Fibroblast of lung (primary cell): Measurements from ENCODE around the gene PLB1.

Source experiments
- EZH2 ChIP-seq: IDR thresholded peaks from 2 replicates; pipeline ENCODE4 v1.5.1; 2012; ENCODE audit warnings: low read length, control low read depth, mild to moderate bottlenecking; ENCODE audit errors: missing control alignments
- TF ChIP-seq, protein P1 (sequence below), 2 donors: IDR thresholded peaks in 1 of 2; conservative IDR thresholded peaks in 1 of 2; 1 replicate in 1 of 2; 2 replicates in 1 of 2; pipeline ENCODE4 v1.5.1; 2011 to 2012; ENCODE audit warnings: low read length in 2 of 2, control low read depth in 1 of 2, inconsistent platforms in 1 of 2, low read depth in 1 of 2, mild to moderate bottlenecking in 1 of 2

DNA sequence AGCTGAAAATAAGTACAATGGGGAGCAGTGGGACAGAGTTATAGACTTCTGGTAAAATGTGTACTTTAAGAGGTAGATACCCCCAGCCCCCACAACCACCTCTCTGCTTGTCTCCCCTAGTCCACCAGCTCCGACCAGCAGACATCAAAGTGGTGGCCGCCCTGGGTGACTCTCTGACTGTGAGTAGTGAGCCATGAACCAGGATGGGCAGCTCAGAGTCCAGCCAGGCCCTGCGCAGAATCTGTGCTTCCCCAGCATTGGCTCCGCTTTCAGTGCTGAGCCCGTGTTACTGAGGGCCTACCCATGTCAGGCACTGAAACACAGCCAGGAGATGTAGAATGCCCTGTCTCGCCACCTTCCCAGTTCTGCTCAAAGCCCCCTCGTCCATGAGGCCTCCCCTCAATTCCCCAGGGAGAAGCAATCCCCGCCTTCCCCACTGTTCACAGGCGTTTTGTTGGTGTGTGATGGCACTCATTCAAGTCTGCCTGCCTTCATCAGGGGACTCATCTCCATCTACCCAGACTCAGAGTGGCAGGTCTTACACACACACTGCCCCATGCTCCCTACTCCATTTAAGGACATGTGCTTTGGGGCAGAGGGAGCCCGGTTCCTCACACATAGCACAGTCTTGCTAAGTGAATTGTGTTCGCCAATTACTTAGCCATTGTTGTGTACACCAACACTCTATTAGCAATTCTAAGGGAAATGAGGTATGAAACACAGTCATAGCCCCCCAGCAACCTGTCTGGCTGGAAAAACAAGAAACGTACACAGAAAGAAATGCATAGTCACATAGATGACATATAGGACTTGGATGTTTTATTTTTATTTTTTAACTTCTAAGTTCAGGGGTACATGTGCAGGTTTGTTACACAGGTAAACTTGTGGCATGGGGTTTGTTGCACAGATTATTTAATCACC, 122.6 kb downstream of the PLB1 start:
- TF ChIP-seq, protein P1, sequence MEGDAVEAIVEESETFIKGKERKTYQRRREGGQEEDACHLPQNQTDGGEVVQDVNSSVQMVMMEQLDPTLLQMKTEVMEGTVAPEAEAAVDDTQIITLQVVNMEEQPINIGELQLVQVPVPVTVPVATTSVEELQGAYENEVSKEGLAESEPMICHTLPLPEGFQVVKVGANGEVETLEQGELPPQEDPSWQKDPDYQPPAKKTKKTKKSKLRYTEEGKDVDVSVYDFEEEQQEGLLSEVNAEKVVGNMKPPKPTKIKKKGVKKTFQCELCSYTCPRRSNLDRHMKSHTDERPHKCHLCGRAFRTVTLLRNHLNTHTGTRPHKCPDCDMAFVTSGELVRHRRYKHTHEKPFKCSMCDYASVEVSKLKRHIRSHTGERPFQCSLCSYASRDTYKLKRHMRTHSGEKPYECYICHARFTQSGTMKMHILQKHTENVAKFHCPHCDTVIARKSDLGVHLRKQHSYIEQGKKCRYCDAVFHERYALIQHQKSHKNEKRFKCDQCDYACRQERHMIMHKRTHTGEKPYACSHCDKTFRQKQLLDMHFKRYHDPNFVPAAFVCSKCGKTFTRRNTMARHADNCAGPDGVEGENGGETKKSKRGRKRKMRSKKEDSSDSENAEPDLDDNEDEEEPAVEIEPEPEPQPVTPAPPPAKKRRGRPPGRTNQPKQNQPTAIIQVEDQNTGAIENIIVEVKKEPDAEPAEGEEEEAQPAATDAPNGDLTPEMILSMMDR (conservative IDR thresholded peaks at IDR 0.05 in 1 of 2, IDR thresholded peaks at IDR 0.05 in 1 of 2; ENCODE audit: low read depth in 1 of 2, low read length in 2 of 2) = no peak
- TF ChIP-seq EZH2 = no peak
